ENCODE results near the gene IFNA13.

The IFNA13 gene

DNA sequence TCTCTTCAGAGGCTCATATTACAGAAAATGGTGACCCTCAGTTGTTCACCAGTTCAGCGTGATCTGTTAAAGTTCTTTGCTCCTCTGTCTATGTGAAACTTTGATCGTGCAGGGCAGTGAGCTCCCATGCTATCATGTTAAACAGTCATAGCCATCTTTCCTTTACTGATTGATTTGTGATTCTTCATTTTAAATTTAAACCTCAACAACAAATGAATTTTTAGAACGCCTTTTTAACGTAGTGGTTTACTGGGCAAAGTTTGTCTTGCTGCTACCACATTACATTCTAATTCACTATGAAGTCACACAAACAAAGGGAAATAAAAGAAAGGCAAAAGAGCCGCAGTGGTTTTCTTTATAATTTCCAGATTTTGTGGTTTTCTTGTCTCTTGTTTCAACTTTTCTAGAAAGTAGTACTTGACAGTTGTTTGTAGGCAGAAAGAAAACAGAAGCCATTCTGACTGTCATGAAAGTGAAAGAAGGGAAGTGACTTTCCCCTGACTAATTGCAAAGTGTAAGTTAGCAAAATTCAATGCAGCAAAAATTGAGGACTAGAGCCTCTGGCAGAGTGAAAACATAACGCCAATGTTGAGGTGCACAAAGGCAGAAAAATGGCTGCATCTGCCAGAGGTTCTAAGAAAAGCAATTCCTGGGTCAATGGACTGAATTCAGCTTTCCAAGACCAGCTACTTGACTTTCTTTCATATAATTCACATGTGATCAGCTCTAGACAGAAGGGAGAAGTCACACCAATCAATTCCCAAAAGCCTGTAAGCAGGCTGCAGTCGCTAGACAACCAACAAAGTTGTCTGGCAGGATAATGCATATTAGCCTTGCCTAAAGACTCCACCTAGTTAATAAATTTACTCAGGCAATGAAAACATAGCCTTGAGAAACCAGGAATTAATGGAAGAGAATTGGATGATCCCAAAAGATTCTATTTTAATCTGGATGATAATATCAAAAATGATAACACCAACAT, 10.1 kb downstream of the IFNA13 start:
- DNase-seq = peak; percentile 28

DNA sequence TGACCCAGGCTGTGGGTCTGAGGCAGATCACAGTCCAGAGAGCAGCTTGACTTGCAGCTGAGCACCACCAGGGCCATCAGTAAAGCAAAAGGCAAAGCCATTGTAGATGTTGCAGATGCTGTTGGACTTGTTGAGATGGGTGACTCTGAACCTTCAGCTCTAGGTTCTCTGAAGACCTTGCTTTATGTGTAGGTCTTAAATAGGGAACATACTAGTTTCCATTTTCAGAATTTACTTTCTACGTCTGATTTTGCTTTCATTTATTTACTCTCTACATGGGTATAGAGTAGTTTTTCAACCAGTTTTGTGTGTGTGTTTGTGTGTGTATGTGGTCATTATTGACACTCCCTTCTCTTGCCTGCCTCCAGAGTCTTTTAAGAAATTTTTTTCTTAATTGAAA, 17.1 kb downstream of the IFNA13 start, which contains the start of gene IFNA6:
Gene IFNA6 (minus strand): TSS at position 101 of the 400 bp plus-strand sequence. CDS start 0 bp downstream, at position 101.
- DNase-seq = no peak

DNA sequence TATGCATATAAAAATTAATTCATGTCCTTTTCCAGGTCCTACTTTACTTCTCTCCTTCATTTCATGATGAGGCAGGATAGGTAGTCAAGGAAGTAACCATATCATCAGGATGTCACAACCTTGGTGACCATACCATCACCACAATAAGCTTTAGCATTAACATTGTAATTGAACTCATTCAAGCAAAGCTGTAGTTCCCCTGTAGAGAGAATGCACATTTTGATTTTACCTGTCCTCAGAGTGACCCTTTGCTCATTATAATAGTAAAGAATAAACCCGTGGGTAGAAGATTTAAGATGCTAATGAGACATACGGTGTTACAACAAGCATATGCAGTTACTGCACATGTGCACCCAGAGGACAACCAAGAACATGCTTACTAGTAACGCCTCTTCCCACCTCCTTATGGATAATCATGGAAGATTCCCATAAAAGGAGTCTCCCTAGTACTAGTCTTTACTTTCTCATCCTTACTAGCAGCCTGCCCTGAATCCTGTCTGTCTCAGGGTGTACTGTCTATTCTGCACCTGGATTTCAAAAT, 19.4 kb downstream of the IFNA13 start:
- no peak for DNase-seq

DNA sequence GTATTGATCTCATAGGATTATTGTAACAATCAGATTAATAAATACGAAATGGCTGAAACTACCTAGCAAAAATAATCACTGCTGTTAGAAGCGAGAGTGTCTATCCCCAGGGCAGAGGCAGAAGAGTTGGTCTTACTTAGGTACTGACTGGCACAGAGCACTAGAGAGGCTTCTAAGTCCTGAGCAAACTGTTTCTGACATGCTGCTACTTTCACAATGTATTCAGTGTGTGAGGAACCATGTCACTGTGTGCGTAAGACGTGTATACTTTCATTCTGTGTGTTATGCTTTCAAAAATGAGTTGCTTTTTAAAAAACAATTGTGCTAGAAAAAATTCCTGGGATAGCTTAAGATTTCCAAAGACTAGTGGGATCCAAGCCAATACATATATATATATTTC, 27.1 kb downstream of the IFNA13 start:
- no peak for DNase-seq

DNA sequence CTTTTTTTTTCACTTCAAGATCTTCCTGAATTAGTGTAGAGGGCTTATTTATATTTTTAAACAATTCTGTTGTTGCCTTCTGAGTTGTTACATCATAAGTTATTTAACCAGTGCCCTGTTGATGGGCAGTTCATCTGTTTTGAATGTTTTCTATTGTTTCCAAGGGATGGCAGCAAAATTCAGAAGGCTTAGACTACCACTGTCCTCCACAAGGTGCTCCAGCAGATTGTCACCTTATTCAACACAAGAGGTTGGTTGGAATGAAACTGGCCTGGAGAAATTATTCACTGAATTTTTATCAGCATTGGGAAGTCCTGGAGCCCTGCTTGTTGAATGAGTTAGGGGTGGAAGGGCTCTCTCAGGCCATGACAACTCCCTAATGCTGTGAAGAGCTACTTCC, 31.4 kb downstream of the IFNA13 start:
- no peak for DNase-seq

DNA sequence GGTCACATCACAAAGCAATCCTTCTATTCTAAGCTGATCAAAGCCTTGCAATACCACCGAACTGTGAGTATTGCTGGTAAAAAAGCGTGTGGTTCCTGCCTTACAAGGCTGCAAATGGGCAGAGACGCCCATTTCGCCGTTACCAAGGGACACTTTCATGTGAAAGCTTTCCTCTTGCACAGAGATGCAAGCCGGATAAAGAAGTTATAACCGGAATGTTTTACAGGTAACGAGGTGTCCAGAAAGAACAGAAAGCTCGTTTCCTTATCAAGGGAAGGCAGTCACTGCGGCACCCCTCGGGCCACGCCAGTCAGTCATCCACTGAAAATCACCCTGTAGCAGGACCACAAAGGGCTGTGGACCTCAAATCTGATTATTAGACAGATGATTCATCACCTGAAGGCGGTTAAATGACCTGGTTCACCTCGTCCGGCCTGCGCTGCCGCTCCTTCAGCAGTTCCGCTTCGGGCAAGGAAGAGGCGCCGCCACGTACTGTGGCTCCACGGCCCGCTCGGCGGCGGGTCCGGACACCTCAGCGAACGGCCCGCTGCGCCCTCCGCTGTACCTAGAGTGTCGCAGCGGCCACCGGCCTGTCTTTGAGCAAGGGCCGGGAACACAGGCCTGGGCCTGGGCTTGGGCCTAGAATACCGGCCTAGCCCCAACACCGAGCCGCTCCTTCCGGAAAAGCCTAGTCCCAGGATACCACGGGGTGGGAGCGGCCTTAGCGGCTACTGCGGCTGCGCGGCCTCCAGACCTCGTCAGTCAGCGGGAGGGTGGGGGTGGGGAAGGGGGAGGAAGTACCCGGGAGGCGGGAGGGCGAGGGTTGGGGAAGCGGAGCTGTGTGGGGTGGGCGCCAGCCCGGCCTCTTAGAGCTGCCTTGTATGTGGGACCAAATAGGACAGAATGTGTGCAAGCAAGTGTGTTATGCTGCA, 32.9 kb downstream of the IFNA13 start, which contains the start of gene KLHL9:
Gene KLHL9 (minus strand): TSS at position 704 of the 932 bp plus-strand sequence. CDS start 545 bp downstream, at position 159.
- DNase-seq = peak; percentile 89

DNA sequence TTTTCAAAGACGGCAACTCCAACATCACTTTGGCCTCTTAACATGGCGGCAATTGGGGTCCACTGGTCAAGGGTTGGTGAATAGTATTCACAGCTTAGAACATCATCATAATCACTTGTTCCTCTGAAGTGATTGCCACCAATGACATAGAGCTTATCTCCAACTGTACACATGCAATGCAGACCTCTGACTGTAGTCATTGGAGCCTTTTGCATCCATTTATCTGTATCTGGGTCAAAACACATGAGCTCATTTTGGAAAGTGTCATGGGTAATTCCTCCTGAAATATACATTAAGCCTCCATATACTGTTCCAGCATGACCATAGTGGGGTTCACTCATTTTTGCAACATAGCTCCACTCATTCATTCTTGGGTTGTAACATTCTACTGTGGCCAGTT, 34.6 kb downstream of the IFNA13 start:
- DNase-seq = no peak

DNA sequence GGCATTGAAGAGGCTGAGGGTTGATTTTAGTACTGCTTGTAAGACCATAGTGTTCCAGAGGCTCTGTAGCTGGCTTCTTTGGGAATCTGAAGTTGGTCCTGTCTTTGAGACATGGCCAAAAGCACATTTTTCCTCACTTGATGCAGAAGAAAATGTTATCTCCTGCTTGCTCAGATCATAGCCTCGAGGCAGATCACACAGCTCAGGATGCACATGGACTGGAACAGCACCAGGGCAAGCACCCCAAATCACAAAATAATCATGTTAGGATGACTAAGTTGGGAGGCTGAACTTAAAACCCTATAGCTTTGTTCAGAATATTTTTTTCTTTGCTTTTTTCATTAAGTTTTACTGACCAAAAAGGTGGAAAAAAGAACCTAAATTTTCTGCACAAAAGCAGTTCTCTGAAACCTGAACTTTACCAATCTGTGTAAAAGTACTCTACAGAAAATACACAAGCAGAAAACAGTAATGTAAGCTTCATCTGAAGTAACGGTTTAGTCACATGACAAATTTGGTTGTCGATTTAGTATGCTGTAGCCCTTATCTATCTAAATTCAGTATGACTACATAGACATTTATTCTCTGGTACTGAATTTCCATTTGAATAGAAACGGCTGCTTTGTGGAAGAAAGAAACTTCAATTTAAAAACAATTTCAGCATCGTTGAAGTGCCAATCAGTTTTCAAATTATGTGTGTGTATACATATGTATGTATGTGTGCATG, 36.0 kb downstream of the IFNA13 start:
- DNase-seq = no peak

DNA sequence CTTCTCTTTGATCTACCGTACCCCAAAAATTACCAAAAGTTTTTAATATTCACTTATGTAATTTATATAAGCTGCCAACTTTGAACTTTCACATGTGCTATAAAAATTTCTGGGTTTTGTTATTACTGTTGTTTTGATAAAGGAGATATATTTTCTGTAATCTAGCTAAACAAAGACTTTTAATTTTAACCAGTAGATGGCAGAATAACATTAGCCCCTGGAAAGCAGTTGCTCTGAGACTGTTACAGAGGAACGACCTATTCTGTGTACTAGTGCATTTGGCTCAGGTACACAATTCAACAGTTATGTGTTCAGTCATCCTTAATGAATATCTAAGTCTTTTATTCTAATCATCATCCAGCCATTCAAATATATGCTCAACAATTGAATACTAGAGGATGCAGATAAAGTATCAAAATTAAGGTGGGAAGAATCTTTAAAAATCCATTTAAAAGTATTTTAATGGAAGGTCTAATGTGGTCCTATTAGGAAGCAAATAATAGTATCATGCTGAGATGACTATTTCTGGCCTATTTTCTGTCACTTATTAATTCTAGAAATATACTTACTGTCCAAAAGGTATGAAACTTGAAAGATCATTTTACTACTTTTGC, 41.2 kb downstream of the IFNA13 start:
- DNase-seq = peak; percentile 71

DNA sequence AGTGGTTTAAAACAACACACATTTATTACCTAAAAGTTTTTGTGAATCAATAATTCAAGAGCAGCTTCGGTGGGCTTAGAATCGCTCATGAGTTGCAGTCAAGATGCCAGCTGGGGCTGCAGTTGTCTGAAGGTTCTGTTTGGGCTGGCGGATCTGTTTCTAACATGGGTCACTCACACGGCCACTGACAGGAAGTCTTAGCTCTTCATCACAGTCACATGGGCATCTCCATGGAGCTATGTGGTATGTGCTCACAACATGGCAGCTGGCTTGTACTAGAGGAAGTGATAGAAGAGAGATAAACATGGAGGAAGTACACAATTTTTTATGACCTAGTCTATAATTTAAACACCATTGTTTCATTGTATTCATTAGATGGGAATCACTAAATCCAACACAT, 43.8 kb downstream of the IFNA13 start:
- DNase-seq = no peak

DNA sequence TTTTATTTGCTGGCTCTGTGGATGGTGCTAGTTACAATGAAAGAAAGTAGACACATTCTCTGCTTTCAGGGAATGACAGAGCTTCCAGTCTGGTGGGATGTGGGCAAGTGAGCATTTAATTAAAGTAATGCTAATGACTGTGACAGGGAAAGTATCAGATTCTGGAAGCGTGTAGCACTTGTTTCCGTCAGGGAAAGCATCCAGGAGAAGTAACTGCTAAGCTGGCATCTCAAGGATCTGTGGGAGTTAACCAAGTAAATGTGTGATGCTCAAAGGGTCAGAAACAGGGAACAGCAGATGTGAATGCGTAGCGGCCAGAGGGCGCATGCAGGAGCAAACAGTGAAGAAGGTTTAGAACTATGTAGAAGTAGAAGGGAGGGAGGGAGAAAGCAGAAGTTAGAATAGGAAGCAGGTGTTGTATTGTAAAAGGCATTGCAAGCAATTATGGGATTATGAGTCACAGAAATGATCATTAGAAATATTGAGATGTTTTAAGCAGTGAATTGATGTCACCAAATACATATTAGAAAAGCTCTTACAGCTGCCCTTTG, 44.9 kb downstream of the IFNA13 start:
- no peak for DNase-seq

DNA sequence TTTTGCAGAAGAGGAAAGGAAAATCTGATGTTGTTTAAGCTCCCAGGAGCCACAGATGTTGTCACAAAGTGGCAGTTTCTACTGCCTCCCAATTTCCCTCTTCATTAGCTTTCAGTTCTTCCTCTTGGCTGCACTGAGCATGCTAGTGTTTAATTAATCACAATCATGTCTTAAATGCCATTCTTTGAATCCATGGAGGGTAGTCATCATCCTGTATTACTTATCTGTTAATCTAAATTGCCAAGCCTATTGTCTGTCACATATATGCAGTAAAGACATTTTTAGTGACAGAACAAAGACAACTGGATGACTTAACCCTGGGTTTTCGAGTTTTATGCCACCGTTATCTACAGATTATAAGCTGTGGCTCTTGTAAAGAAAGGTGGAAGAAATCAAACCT, 47.4 kb downstream of the IFNA13 start:
- no peak for DNase-seq

DNA sequence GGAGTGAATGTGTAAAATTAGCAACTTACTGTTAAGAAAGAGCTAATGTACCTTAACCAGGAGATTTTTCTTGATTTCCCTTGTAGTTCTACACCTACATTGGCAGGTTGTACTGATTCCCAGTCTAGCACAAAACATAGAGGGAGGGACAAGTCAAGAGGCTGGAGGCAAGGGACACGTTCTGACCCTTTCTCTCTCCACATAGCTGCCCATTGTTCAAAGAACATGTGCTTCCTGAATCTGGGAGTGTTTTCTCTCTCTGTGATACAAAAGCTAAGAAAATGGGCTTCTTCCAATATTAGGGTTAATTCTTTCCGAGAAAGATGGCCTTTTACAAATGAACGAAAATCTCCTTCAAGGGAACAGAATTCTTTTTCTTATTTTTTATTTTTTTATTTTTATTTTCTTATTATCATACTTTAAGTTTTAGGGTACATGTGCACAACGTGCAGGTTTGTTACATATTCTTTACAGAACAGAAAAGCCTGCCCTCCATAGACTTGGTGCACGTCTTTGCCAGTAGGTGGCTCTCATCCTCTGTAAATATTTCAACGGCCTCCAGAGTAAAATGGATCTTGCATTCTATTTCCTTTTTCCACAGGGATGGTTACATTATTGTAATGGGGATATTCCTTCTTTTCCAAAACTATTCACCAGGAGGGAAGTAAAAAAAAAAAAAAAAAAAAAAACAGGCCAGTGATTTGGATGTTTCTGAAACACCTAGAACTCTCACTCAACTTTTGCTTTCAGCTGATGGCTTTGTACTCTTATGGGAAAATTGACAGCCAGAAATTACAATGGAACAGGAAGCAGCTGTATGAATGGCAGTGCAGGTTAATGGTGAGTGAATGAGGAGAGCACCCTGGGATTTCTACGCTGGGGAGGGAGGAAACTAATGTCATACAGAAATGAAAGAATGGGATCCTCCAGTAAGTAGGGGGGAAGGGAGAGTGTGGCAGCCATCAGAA, 49.6 kb downstream of the IFNA13 start:
- peak; percentile 42 for DNase-seq
